Glutamatergic neuron (in vitro differentiated cells): Measurements from ENCODE around the gene EEFSEC. TPM values are rescaled to one million over a fixed set of nuclear protein-coding genes. Genes with fewer than 3 reads are reported as not detected.

Experiments used
- DNase-seq: peaks from one replicate; pipeline ENCODE4 v3.0.0; 2022
- H3K27ac Mint-ChIP-seq: one replicate; pipeline ENCODE4 v1.8.0; 2020; ENCODE audit warnings: mild to moderate bottlenecking, mixed read lengths, inconsistent platforms; ENCODE audit not compliant: unreplicated experiment
- H3K27me3 Mint-ChIP-seq: one replicate; pipeline ENCODE4 v1.8.0; 2020; ENCODE audit warnings: mild to moderate bottlenecking, moderate library complexity, mixed read lengths, inconsistent platforms; ENCODE audit not compliant: unreplicated experiment
- H3K36me3 Mint-ChIP-seq: one replicate; pipeline ENCODE4 v1.8.0; 2020; ENCODE audit warnings: mild to moderate bottlenecking, mixed read lengths, inconsistent platforms; ENCODE audit not compliant: unreplicated experiment
- H3K4me1 Mint-ChIP-seq: one replicate; pipeline ENCODE4 v1.8.0; 2020; ENCODE audit warnings: mild to moderate bottlenecking, low read depth, mixed read lengths, inconsistent platforms; ENCODE audit not compliant: unreplicated experiment
- H3K4me3 Mint-ChIP-seq: one replicate; pipeline ENCODE4 v1.8.0; 2020; ENCODE audit warnings: mild to moderate bottlenecking, mixed read lengths, inconsistent platforms; ENCODE audit not compliant: unreplicated experiment
- H3K9me3 Mint-ChIP-seq: one replicate; pipeline ENCODE4 v1.8.0; 2020; ENCODE audit warnings: mild to moderate bottlenecking, moderate library complexity, mixed read lengths, inconsistent platforms; ENCODE audit not compliant: unreplicated experiment
- CTCF ChIP-seq: fragments of 200-600 bp; sonication (generic); IDR thresholded peaks from one replicate; pipeline ENCODE4 v1.5.0; 2021; ENCODE audit not compliant: partially characterized antibody, unreplicated experiment
- total RNA-seq: library from RNA; stranded (reverse); fragmentation: NEBNext Ultra II Directional; extraction: Animal tissue kit (Norgen Biotek cat#: 25700); gene quantifications from one replicate; pipeline ENCODE4 v1.2.1, GENCODE V29; 2021; ENCODE audit not compliant: unreplicated experiment

The EEFSEC gene
- total RNA-seq, 1 donor from 2014 or later, result 8.3 TPM

GRCh38 chr3:128238184-128238489 is 84.9 kb downstream of the EEFSEC start:
- Mint-ChIP-seq H3K9me3 (peaks cover 3% of the 10 kb centered on the region), H3K36me3 (no peaks in the 10 kb centered on the region), H3K27me3 (no peaks in the 10 kb centered on the region), H3K27ac (no peak overlapping the region), H3K4me1 (peaks cover 30% of the 10 kb centered on the region), H3K4me3 (no peak overlapping the region)
- no peak for TF ChIP-seq CTCF
- DNase-seq, result no peak

- H3K27ac Mint-ChIP-seq, result no peak overlapping the region
- no peak for TF ChIP-seq CTCF
- no peaks in the 10 kb centered on the region for H3K27me3 Mint-ChIP-seq
- no peak for DNase-seq
- peaks cover 26% of the 10 kb centered on the region for H3K4me1 Mint-ChIP-seq
- no peaks in the 10 kb centered on the region for H3K36me3 Mint-ChIP-seq
- peaks cover 3% of the 10 kb centered on the region for H3K9me3 Mint-ChIP-seq
- H3K4me3 Mint-ChIP-seq, result no peak overlapping the region
Observed at GRCh38 chr3:128239304-128239703, 86.0 kb downstream of the EEFSEC start.

GRCh38 chr3:128240232-128240631 is 87.0 kb downstream of the EEFSEC start:
- Mint-ChIP-seq H3K36me3 (no peaks in the 10 kb centered on the region), H3K27me3 (no peaks in the 10 kb centered on the region), H3K9me3 (peaks cover 3% of the 10 kb centered on the region), H3K4me1 (peaks cover 24% of the 10 kb centered on the region), H3K27ac (no peak overlapping the region), H3K4me3 (no peak overlapping the region)
- TF ChIP-seq CTCF, result no peak
- DNase-seq, result no peak

GRCh38 chr3:128241741-128242140 is 88.5 kb downstream of the EEFSEC start:
- H3K27ac Mint-ChIP-seq, result no peak overlapping the region
- peaks cover 2% of the 10 kb centered on the region for H3K27me3 Mint-ChIP-seq
- peaks cover 11% of the 10 kb centered on the region for H3K4me1 Mint-ChIP-seq

More at GRCh38 chr3:128241741-128242140, 88.5 kb downstream of the EEFSEC start:
- Mint-ChIP-seq H3K4me3 (no peak overlapping the region), H3K36me3 (no peaks in the 10 kb centered on the region), H3K9me3 (no peaks in the 10 kb centered on the region)
- TF ChIP-seq CTCF, result no peak
- no peak for DNase-seq
